Measurements from ENCODE around the gene IL6. TPM values are rescaled to one million over a fixed set of nuclear protein-coding genes. Genes with fewer than 3 reads are reported as not detected.

Gene IL6
- polyA plus RNA-seq, 1 donor from 2014 or later = not detected

GRCh38 chr7:22771872-22772228 is 44.9 kb downstream of the IL6 start:
- no peaks in the 10 kb centered on the region for H3K79me2 ChIP-seq (replicated peaks; ENCODE audit: insufficient read depth, low read length)
- no peaks in the 10 kb centered on the region for H3F3A ChIP-seq (ENCODE audit: insufficient read depth, low read length, poor library complexity, severe bottlenecking)
- H3K27me3 ChIP-seq (ENCODE audit: insufficient read depth, low read depth, low read length) = no peaks in the 10 kb centered on the region
- H3K9ac ChIP-seq (ENCODE audit: low read length) = no peak overlapping the region
- H4K20me1 ChIP-seq (ENCODE audit: insufficient read depth) = no peaks in the 10 kb centered on the region
- TF ChIP-seq MXI1 (conservative IDR thresholded peaks at IDR 0.05; ENCODE audit: poor library complexity, severe bottlenecking) (no peak), POLR2AphosphoS5 (IDR thresholded peaks at IDR 0.05) (no peak), EP300 (conservative IDR thresholded peaks at IDR 0.05; ENCODE audit: poor library complexity, severe bottlenecking) (no peak), RAD21 (conservative IDR thresholded peaks at IDR 0.05) (no peak), TAF1 (IDR thresholded peaks at IDR 0.05; ENCODE audit: low read depth) (no peak), EZH2 (IDR thresholded peaks at IDR 0.05; ENCODE audit: borderline replicate concordance, insufficient read depth, low read length, poor library complexity, severe bottlenecking) (no peak), SMC3 (conservative IDR thresholded peaks at IDR 0.05; ENCODE audit: poor library complexity) (no peak)
- TF ChIP-seq, protein P1, sequence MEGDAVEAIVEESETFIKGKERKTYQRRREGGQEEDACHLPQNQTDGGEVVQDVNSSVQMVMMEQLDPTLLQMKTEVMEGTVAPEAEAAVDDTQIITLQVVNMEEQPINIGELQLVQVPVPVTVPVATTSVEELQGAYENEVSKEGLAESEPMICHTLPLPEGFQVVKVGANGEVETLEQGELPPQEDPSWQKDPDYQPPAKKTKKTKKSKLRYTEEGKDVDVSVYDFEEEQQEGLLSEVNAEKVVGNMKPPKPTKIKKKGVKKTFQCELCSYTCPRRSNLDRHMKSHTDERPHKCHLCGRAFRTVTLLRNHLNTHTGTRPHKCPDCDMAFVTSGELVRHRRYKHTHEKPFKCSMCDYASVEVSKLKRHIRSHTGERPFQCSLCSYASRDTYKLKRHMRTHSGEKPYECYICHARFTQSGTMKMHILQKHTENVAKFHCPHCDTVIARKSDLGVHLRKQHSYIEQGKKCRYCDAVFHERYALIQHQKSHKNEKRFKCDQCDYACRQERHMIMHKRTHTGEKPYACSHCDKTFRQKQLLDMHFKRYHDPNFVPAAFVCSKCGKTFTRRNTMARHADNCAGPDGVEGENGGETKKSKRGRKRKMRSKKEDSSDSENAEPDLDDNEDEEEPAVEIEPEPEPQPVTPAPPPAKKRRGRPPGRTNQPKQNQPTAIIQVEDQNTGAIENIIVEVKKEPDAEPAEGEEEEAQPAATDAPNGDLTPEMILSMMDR (IDR thresholded peaks at IDR 0.05; ENCODE audit: poor library complexity, severe bottlenecking) = no peak
- TF ChIP-seq, protein P2, sequence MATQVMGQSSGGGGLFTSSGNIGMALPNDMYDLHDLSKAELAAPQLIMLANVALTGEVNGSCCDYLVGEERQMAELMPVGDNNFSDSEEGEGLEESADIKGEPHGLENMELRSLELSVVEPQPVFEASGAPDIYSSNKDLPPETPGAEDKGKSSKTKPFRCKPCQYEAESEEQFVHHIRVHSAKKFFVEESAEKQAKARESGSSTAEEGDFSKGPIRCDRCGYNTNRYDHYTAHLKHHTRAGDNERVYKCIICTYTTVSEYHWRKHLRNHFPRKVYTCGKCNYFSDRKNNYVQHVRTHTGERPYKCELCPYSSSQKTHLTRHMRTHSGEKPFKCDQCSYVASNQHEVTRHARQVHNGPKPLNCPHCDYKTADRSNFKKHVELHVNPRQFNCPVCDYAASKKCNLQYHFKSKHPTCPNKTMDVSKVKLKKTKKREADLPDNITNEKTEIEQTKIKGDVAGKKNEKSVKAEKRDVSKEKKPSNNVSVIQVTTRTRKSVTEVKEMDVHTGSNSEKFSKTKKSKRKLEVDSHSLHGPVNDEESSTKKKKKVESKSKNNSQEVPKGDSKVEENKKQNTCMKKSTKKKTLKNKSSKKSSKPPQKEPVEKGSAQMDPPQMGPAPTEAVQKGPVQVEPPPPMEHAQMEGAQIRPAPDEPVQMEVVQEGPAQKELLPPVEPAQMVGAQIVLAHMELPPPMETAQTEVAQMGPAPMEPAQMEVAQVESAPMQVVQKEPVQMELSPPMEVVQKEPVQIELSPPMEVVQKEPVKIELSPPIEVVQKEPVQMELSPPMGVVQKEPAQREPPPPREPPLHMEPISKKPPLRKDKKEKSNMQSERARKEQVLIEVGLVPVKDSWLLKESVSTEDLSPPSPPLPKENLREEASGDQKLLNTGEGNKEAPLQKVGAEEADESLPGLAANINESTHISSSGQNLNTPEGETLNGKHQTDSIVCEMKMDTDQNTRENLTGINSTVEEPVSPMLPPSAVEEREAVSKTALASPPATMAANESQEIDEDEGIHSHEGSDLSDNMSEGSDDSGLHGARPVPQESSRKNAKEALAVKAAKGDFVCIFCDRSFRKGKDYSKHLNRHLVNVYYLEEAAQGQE (IDR thresholded peaks at IDR 0.05; ENCODE audit: borderline replicate concordance) = no peak
- H3K9me3 ChIP-seq (ENCODE audit: low read length) = no peaks in the 10 kb centered on the region
- no peaks in the 10 kb centered on the region for H3K9me2 ChIP-seq (ENCODE audit: insufficient read depth, low read length)
- H3K4me3 ChIP-seq (ENCODE audit: low read length) = no peak overlapping the region
- H3K36me3 ChIP-seq (ENCODE audit: insufficient read depth, low read length) = no peaks in the 10 kb centered on the region
- H3K27ac ChIP-seq (ENCODE audit: low read length) = no peak overlapping the region
- H2AFZ ChIP-seq (ENCODE audit: low read depth, low read length) = no peak overlapping the region
- no peak overlapping the region for H3K4me2 ChIP-seq (ENCODE audit: low read length)

GRCh38 chr7:22772885-22773284 is 45.9 kb downstream of the IL6 start:
- Histone ChIP-seq H3K27ac (ENCODE audit: low read length) (no peak overlapping the region), H3K79me2 (replicated peaks; ENCODE audit: insufficient read depth, low read length) (no peaks in the 10 kb centered on the region), H3K36me3 (ENCODE audit: insufficient read depth, low read length) (no peaks in the 10 kb centered on the region), H2AFZ (ENCODE audit: low read depth, low read length) (no peak overlapping the region), H3F3A (ENCODE audit: insufficient read depth, low read length, poor library complexity, severe bottlenecking) (no peaks in the 10 kb centered on the region), H4K20me1 (ENCODE audit: insufficient read depth) (no peaks in the 10 kb centered on the region), H3K9ac (ENCODE audit: low read length) (no peak overlapping the region), H3K4me3 (ENCODE audit: low read length) (no peak overlapping the region), H3K9me3 (ENCODE audit: low read length) (no peaks in the 10 kb centered on the region), H3K27me3 (ENCODE audit: insufficient read depth, low read depth, low read length) (no peaks in the 10 kb centered on the region), H3K4me2 (ENCODE audit: low read length) (no peak overlapping the region), H3K9me2 (ENCODE audit: insufficient read depth, low read length) (no peaks in the 10 kb centered on the region)
- TF ChIP-seq SMC3 (conservative IDR thresholded peaks at IDR 0.05; ENCODE audit: poor library complexity) (no peak), POLR2AphosphoS5 (IDR thresholded peaks at IDR 0.05) (no peak), MXI1 (conservative IDR thresholded peaks at IDR 0.05; ENCODE audit: poor library complexity, severe bottlenecking) (no peak), TAF1 (IDR thresholded peaks at IDR 0.05; ENCODE audit: low read depth) (no peak), EP300 (conservative IDR thresholded peaks at IDR 0.05; ENCODE audit: poor library complexity, severe bottlenecking) (no peak), RAD21 (conservative IDR thresholded peaks at IDR 0.05) (no peak), EZH2 (IDR thresholded peaks at IDR 0.05; ENCODE audit: borderline replicate concordance, insufficient read depth, low read length, poor library complexity, severe bottlenecking) (no peak)
- TF ChIP-seq, protein P2 (IDR thresholded peaks at IDR 0.05; ENCODE audit: borderline replicate concordance) = no peak
- TF ChIP-seq, protein P1 (IDR thresholded peaks at IDR 0.05; ENCODE audit: poor library complexity, severe bottlenecking) = no peak

All from neural cell (in vitro differentiated cells).